ENCODE results near the gene TAF3.

- no peak for TF ChIP-seq EZH2 (IDR thresholded peaks at IDR 0.05; ENCODE audit: borderline replicate concordance, insufficient read depth, low read depth, low read length, poor library complexity, severe bottlenecking)
- no peak for TF ChIP-seq CTCF (IDR thresholded peaks at IDR 0.05)
Observed at GRCh38 chr10:7833210-7833609, 14.9 kb downstream of the TAF3 start.
